NCI-H2227 (cell line): ENCODE measurements around the gene IFNGR2.
"Not testable (repeated sequence)": the region's sequence is repeated elsewhere in the genome, so short reads cannot be mapped to it uniquely, and the experiment has no call there.

Experiments used
- DNase-seq: peaks from one replicate; lab custom pipeline; 2025; ENCODE audit not compliant: unreplicated experiment; lab: John Stamatoyannopoulos, UW

Gene IFNGR2

GRCh38 chr21:33403128-33403785, at the start of gene IFNGR2:
TSS of gene IFNGR2 (plus strand) at chr21:33403413. CDS start at chr21:33403544, 131 bp downstream.
- peak; percentile 62 for DNase-seq

GRCh38 chr21:33355355-33355754, 47.9 kb upstream of the IFNGR2 start:
- DNase-seq = no peak

- no peak for DNase-seq
Observed at GRCh38 chr21:33355996-33356395, 47.2 kb upstream of the IFNGR2 start.

- DNase-seq = no peak
Observed at GRCh38 chr21:33357177-33357576, 46.0 kb upstream of the IFNGR2 start.

- DNase-seq = no peak
Observed at GRCh38 chr21:33359446-33359845, 43.8 kb upstream of the IFNGR2 start.

- DNase-seq = no peak
Observed at GRCh38 chr21:33360281-33360680, 42.9 kb upstream of the IFNGR2 start.

GRCh38 chr21:33360881-33361602, 42.2 kb upstream of the IFNGR2 start:
- peak; percentile 85 for DNase-seq

GRCh38 chr21:33362044-33362555, 41.1 kb upstream of the IFNGR2 start:
- peak; percentile 86 for DNase-seq

GRCh38 chr21:33363911-33364609, 39.2 kb upstream of the IFNGR2 start:
- DNase-seq = not testable (repeated sequence)

- DNase-seq = no peak
Observed at GRCh38 chr21:33364830-33365229, 38.4 kb upstream of the IFNGR2 start.

GRCh38 chr21:33367309-33367973, 35.8 kb upstream of the IFNGR2 start:
- DNase-seq = no peak

- DNase-seq = no peak
Observed at GRCh38 chr21:33368124-33368523, 35.1 kb upstream of the IFNGR2 start.

GRCh38 chr21:33368576-33368975, 34.6 kb upstream of the IFNGR2 start:
- no peak for DNase-seq

- DNase-seq = no peak
Observed at GRCh38 chr21:33369586-33369985, 33.6 kb upstream of the IFNGR2 start.

GRCh38 chr21:33370305-33370704, 32.9 kb upstream of the IFNGR2 start:
- DNase-seq = no peak

GRCh38 chr21:33371366-33371765, 31.8 kb upstream of the IFNGR2 start:
- no peak for DNase-seq

GRCh38 chr21:33372582-33372981, 30.6 kb upstream of the IFNGR2 start:
- DNase-seq = no peak

GRCh38 chr21:33373451-33373850, 29.8 kb upstream of the IFNGR2 start:
- no peak for DNase-seq

- no peak for DNase-seq
Observed at GRCh38 chr21:33374080-33374449, 29.1 kb upstream of the IFNGR2 start.

- DNase-seq = no peak
Observed at GRCh38 chr21:33374450-33375096, 28.6 kb upstream of the IFNGR2 start.
